Measurements from ENCODE around the gene RC3H2.
"Not testable (repeated sequence)": the region's sequence is repeated elsewhere in the genome, so short reads cannot be mapped to it uniquely, and the experiment has no call there.

The RC3H2 gene

DNA sequence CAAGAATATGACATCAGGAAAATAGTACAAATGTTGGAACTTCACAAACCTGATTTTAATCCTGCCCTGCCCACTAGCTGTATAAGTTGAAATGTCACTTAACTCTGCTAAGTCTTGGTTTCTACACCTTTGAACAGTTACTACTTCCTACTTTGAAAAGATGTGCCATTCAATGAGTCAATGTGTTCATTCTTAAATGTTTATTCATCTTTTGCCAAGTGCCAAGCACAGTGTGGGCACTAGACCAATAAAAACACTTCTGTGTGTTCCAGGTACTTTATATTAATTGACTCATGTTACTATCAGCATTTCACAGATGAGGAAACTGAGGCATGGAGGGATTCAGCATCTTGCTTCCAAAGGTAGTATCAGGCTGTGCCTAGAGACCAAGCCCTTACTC lies 89.6 kb downstream of the RC3H2 start:
- Mint-ChIP-seq H3K4me3 (no peak overlapping the region), H3K27me3 (ENCODE audit: low read depth, poor library complexity) (peaks cover 2% of the 10 kb centered on the region), H3K27ac (no peak overlapping the region), H3K4me1 (peaks cover 9% of the 10 kb centered on the region), H3K36me3 (ENCODE audit: low read depth) (peaks cover 29% of the 10 kb centered on the region), H3K9me3 (no peaks in the 10 kb centered on the region)
- TF ChIP-seq, protein P1, sequence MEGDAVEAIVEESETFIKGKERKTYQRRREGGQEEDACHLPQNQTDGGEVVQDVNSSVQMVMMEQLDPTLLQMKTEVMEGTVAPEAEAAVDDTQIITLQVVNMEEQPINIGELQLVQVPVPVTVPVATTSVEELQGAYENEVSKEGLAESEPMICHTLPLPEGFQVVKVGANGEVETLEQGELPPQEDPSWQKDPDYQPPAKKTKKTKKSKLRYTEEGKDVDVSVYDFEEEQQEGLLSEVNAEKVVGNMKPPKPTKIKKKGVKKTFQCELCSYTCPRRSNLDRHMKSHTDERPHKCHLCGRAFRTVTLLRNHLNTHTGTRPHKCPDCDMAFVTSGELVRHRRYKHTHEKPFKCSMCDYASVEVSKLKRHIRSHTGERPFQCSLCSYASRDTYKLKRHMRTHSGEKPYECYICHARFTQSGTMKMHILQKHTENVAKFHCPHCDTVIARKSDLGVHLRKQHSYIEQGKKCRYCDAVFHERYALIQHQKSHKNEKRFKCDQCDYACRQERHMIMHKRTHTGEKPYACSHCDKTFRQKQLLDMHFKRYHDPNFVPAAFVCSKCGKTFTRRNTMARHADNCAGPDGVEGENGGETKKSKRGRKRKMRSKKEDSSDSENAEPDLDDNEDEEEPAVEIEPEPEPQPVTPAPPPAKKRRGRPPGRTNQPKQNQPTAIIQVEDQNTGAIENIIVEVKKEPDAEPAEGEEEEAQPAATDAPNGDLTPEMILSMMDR (IDR thresholded peaks at IDR 0.05), result no peak
- DNase-seq, result no peak

DNA sequence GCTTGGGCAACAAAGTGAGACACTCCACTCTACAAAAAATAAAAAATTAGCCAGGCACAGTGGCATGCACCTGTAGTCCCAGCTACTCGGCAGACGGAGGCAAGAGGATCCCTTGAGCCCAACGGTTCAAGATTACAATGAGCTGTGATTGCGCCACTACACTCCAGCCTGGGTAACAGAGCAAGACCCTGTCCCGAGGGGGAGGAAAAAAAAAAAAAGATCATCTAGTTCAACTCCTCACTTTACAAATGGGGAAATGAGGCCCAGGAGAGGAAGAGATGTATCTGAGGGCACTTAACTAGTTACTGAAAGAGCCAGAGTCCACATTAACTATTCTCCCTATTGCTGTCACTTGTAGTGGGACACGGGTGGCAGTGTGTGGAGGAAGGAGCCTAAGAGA lies 90.6 kb downstream of the RC3H2 start:
- no peak overlapping the region for H3K4me3 Mint-ChIP-seq
- peaks cover 9% of the 10 kb centered on the region for H3K4me1 Mint-ChIP-seq
- no peaks in the 10 kb centered on the region for H3K27me3 Mint-ChIP-seq (ENCODE audit: low read depth, poor library complexity)
- H3K9me3 Mint-ChIP-seq, result no peaks in the 10 kb centered on the region
- DNase-seq, result no peak
- TF ChIP-seq, protein P1 (IDR thresholded peaks at IDR 0.05), result no peak
- H3K36me3 Mint-ChIP-seq (ENCODE audit: low read depth), result peaks cover 20% of the 10 kb centered on the region
- peak overlapping the region; percentile 50 for H3K27ac Mint-ChIP-seq

DNA sequence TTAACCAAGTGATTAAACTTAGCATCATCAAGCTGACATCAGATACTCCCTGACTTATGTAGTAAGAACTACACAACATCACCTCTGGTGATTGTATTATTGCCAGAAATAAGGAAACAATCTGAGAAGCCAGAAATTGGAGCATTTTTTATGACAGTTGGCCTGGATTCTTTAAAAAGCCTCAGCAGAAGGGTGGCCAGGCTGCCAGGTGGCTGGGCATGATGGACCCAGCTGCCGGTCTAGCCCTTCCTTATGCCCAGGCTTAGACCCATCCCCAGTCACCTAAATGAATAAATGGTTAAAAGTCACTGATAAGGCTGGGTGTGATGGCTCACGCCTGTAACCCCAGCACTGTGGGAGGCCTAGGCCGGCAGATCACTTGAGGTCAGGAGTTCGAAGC lies 92.4 kb downstream of the RC3H2 start:
- H3K36me3 Mint-ChIP-seq (ENCODE audit: low read depth), result peaks cover 18% of the 10 kb centered on the region

DNA sequence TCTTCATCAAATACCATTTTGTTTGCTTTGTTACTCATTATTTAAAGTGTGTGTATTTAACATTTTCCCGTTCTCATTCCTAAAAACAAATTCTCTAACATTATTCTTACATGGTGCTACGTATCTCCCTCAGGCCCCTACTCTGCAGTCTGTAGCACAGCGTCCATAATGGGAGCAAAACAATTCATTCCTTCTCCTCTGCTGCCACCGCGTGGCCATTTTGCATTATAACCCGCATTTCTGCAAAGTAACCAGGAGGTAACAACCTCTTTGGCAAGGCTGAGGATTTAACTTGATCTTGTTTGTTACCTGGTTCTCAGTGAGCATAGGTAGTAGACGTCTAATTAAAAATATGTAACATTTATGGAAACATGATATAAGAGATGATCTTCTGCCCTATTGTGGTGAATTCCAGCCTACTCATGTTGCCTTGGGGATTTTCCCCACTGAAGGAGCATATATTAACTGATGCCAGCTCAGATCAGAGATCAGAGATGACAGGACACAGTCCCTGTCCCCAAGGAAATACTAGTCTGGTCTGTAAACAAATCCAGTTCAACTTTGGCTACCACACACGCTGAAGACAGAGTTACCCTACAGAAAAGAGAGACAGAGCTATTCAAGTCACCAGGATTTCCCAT lies 94.7 kb downstream of the RC3H2 start:
- TF ChIP-seq, protein P1 (IDR thresholded peaks at IDR 0.05), result peak; percentile 75
- peaks cover 3% of the 10 kb centered on the region for H3K27me3 Mint-ChIP-seq (ENCODE audit: low read depth, poor library complexity)
- DNase-seq, result peak; percentile 77
- H3K4me3 Mint-ChIP-seq, result no peak overlapping the region
- H3K9me3 Mint-ChIP-seq, result peaks cover 18% of the 10 kb centered on the region
- H3K4me1 Mint-ChIP-seq, result peaks cover 5% of the 10 kb centered on the region
- no peak overlapping the region for H3K27ac Mint-ChIP-seq
- H3K36me3 Mint-ChIP-seq (ENCODE audit: low read depth), result peaks cover 3% of the 10 kb centered on the region

More for the DNA sequence above, 92.4 kb downstream of the RC3H2 start:
- no peak for DNase-seq
- Mint-ChIP-seq H3K9me3 (no peaks in the 10 kb centered on the region), H3K4me3 (no peak overlapping the region), H3K4me1 (peaks cover 9% of the 10 kb centered on the region), H3K27me3 (ENCODE audit: low read depth, poor library complexity) (peaks cover 3% of the 10 kb centered on the region), H3K27ac (no peak overlapping the region)
- TF ChIP-seq, protein P1 (IDR thresholded peaks at IDR 0.05), result no peak

DNA sequence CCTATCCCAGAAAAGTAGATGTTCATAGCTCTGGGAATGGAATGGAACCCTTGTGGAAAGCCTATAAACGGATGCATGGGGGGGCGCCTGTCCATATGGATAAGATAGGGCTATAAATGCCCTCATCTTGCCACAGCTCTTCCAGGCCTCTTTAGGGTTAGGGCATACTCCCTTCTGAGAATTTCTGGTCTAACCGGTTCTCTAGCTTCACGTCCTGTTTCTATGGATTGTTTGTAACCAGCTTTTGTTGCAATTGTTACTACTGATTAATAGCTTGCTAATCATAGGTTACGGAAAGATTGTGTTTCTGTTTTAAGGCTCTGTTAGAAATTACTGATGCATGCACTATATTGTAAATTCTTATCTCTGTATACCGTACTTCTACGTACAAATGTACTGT lies 95.9 kb downstream of the RC3H2 start:
- peaks cover 25% of the 10 kb centered on the region for H3K9me3 Mint-ChIP-seq
- H3K27ac Mint-ChIP-seq; H3K36me3 Mint-ChIP-seq (ENCODE audit: low read depth); DNase-seq; H3K27me3 Mint-ChIP-seq (ENCODE audit: low read depth, poor library complexity); H3K4me3 Mint-ChIP-seq; H3K4me1 Mint-ChIP-seq: not testable (repeated sequence)

DNA sequence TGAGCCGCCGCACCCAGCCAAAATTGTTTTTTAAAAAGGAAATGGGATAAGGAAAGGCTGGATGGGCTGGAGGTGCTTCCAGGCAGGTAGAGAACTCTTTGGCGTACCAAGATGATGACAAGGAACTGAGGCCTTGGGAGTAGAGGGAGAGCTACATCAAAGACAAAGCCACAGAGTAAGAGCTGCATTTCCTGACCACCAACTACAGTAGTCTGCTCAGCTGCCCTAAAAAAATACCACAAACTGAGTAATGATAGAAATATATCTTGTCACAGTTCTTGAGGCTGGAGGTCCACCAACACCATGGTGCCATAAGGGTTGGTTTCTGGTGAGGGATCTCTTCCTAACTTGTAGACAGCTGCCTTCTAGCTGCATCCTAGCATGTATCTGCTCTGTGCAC lies 97.0 kb downstream of the RC3H2 start:
- H3K27ac Mint-ChIP-seq, result no peak overlapping the region
- peaks cover 10% of the 10 kb centered on the region for H3K27me3 Mint-ChIP-seq (ENCODE audit: low read depth, poor library complexity)
- peaks cover 5% of the 10 kb centered on the region for H3K4me1 Mint-ChIP-seq
- H3K36me3 Mint-ChIP-seq (ENCODE audit: low read depth), result no peaks in the 10 kb centered on the region
- no peak overlapping the region for H3K4me3 Mint-ChIP-seq
- no peak for DNase-seq
- peaks cover 30% of the 10 kb centered on the region for H3K9me3 Mint-ChIP-seq
- TF ChIP-seq, protein P1 (IDR thresholded peaks at IDR 0.05), result no peak

All from nephron progenitor cell (in vitro differentiated cells).